Liver (tissue), 3 donors: ENCODE data around the gene PRR23B.

ENCODE experiments used
- RAD21 ChIP-seq, 2 donors: IDR thresholded peaks; 2 replicates each; pipeline ENCODE4 v1.6.1; 2016; ENCODE audit warnings: antibody characterized with exemption in 2 of 2, mild to moderate bottlenecking in 2 of 2
- YY1 ChIP-seq: IDR thresholded peaks from 2 replicates; pipeline ENCODE4 v1.6.1; 2016; ENCODE audit warnings: antibody characterized with exemption, mild to moderate bottlenecking
- TF ChIP-seq, protein P1 (sequence below): fragments of 150-350 bp; IDR thresholded peaks from 2 replicates; pipeline ENCODE4 v1.5.1; 2017; ENCODE audit warnings: improper control_type of control experiment, low read depth, low read length; ENCODE audit not compliant: missing input control
- donor health status: healthy.
- donor health status: healthy.

DNA sequence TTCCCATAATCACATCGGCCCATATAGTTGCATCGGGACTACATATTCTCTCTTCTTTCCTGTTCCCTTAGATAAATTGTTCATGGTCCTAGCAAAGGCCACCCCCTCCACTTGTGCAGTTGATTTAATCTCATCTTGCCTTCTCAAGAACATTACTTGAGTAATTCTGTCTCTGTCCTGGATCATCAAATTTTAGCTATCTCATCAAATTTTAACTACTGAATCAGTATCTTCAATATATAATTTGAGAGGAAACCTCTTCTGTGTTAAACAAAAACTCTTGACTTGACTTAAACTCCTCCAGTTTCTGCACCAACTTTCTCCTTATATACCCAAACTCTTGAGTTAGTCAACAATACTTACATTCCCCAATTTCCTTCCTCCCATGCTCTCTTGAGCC, 4.2 kb upstream of the PRR23B start:
- TF ChIP-seq YY1 (no peak), RAD21 (IDR thresholded peaks at IDR 0.05) (no peak)
- TF ChIP-seq, protein P1, sequence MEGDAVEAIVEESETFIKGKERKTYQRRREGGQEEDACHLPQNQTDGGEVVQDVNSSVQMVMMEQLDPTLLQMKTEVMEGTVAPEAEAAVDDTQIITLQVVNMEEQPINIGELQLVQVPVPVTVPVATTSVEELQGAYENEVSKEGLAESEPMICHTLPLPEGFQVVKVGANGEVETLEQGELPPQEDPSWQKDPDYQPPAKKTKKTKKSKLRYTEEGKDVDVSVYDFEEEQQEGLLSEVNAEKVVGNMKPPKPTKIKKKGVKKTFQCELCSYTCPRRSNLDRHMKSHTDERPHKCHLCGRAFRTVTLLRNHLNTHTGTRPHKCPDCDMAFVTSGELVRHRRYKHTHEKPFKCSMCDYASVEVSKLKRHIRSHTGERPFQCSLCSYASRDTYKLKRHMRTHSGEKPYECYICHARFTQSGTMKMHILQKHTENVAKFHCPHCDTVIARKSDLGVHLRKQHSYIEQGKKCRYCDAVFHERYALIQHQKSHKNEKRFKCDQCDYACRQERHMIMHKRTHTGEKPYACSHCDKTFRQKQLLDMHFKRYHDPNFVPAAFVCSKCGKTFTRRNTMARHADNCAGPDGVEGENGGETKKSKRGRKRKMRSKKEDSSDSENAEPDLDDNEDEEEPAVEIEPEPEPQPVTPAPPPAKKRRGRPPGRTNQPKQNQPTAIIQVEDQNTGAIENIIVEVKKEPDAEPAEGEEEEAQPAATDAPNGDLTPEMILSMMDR: no peak
